Activated CD4-positive, alpha-beta T cell treated with anti-CD3 and anti-CD28 coated beads for 1 hour (primary cell): ENCODE data around the gene HERC3.

ENCODE experiments used
- DNase-seq: peaks from one replicate; pipeline ENCODE4 v3.0.0-alpha.2; 2020

Gene HERC3

DNA sequence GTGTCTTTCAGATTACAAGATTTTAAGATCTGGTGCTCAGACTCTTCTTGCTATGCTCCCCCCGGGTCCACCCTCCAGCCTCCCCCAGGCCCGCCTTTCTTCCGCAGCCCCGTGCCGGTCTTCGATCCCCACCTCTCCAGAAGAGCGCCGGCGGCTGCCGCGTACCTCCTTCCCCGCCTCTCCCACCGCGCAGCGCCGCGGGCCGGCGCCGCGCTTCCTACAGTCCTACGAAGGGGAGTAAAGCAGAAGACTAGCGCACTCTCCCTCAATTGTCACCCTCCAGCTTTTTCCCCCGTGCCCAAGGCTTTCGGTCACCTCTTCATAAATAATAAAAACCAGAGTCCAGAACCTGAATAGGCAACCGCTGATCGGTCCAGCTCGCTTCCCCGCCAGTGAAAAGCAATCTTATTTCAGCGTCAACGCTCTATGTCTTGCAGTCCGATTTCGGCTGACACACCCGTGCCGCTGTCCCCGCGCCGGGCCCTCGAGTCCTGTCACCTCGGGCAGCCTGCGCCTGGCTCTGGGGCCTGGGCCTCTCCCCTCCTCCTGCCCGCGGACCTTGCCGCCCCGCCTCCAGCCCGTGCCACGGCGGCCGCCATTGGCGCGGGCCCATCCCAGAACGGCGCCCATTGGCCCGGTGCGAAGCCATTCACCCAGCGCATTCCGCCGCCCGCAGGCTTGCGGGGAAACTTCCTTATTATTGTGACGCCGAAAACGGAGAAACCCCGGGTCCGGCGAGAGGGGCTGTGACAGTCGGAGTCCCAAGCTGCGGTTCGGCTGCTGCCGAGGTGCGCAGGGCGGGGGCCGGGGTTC is at the start of gene HERC3:
Gene HERC3, plus strand, starts transcription at position 694 of the 813 bp plus-strand sequence. CDS start 13,344 bp downstream, outside the sequence.
- DNase-seq = peak; percentile 81

DNA sequence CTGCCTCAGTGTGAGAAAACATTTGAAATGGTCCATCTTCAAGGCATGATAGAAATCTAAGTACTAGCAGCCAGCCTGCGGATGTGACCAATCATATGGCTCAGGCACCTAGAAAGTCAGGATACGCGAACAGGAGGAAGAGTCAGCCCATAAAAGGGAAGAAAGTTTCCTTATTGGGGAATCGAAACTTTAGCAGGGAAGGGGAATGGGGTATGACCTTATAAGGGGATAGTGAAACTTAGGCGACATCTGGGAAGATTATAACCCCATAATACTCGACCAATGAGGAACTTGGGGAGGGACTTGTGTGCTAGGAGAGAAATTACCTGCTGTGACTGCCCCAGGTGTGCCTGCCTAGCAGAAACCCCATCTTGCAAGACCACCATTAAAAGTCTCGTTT is 42.5 kb upstream of the HERC3 start:
- no peak for DNase-seq

DNA sequence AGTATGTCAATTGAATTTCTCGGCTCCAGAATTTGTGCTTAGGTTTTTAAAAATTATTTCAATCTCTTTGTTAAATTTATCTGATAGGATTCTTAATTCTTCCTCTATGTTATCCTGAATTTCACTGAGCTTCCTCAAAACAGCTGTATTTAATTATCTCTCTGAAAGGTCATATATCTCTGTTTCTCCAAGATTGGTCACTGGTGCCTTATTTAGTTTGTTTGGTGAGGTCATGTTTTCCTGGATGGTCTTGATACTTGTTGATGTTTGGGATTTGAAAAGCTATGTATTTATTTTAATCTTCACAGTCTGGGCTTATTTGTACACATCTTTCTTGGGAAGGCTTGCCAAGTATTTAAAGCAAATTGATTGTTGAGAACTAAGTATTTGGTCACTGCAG is 24.7 kb upstream of the HERC3 start:
- DNase-seq = no peak

DNA sequence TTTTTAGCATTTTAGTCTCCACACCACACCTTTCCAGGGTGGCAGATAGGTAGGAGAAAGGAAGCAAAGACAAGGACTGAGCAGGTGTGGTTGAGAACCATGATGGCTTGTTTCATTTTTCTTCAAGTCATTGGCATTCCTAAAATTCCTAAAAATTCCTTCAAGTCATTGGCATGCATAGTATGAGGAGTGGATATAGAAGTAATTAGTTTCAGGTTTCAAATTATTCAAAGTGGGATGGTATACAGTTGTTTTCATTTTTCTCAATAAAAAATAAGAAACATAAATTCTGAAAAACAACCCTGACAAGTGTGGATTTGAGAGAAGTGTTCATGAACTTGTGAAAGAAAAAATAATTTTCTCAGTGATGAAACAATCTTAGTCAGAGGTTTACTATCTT is 22.3 kb upstream of the HERC3 start:
- no peak for DNase-seq

DNA sequence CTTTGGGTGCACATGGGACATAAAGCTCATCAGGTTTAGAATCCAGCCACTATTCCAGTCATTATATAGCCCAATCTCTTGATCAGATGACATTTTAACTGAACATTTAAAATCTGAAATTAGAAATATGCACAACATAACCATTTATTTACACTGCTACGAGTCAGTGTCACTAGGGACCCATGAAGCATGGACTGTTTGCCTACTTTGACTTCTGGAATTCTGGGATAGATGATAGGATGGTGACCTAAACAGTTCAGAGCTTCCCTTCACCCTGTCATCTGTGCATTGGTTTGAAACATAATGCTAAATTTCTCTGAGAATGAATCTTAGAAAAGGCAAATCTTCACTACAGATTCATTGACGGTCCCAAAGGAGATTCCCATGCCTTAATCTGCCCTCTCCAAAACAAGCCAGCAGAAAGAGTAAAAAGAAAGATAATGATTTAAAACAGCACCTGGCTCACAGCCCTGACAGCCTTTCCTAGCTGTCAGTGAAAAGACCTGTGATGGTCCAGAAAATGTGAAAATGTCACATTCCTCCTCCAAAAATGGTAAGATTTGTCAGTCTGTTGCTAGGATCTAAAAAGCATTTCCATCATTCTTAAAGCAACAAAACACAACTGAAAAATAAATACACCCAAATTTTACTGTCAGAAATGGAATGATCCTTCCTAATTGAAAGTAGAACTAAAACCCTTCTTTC is 18.9 kb upstream of the HERC3 start:
- DNase-seq = no peak

DNA sequence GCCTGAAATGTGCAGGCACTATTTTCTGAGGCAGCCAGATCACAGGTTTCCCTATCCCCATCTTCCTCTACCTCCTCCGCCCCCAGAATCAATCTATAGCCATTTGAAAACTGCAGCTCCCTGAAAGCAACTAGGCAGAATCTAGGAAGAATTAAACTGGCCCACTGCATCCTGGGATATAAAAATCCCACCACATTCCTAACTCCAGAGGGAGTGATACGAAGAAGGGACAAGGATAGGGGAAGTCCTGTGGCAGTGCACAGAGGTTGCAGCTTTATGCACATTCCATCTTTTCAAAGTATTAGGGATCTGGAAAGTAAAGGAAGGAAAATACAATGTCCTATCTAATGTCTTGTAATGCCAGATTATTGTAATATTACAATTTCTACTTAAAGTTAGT is 18.3 kb upstream of the HERC3 start:
- DNase-seq = no peak

DNA sequence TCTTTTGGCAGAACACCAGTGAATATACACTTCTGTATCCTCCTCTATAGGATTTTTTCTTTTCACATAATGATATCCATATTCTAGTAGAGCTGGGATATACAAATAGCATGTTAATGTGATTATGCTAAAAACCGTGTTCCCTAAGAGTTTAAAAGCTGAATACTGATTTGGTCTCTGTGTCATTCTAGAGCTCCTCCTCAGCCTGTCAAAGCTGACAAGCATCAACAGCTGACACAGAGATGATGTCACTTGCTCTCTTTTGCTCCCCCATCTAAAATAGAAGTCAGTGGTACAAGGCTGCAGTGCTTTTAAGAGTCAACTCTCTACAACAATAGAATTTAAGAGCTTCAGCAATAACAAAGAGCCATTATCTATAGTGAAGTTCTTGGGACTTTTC is 17.1 kb upstream of the HERC3 start:
- no peak for DNase-seq

DNA sequence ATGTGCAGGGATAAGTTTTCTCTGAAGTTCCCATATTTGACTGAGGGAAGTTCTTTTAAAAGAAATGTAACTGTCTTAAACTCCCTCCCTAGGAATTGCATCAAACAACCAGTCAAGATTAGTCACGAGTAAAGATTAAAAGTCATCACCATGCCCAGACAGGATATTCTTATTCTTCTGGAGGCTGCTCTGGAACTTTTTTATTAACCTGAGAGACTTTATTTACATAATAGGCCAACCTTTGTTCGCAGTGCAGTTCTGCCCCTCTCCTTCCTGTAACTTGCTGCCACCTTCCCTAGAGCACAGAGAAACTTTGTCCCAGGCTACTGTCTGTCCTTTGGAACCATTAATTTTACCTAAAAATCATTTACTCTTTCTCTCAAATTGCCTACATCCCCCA is 9.8 kb upstream of the HERC3 start:
- DNase-seq = no peak

DNA sequence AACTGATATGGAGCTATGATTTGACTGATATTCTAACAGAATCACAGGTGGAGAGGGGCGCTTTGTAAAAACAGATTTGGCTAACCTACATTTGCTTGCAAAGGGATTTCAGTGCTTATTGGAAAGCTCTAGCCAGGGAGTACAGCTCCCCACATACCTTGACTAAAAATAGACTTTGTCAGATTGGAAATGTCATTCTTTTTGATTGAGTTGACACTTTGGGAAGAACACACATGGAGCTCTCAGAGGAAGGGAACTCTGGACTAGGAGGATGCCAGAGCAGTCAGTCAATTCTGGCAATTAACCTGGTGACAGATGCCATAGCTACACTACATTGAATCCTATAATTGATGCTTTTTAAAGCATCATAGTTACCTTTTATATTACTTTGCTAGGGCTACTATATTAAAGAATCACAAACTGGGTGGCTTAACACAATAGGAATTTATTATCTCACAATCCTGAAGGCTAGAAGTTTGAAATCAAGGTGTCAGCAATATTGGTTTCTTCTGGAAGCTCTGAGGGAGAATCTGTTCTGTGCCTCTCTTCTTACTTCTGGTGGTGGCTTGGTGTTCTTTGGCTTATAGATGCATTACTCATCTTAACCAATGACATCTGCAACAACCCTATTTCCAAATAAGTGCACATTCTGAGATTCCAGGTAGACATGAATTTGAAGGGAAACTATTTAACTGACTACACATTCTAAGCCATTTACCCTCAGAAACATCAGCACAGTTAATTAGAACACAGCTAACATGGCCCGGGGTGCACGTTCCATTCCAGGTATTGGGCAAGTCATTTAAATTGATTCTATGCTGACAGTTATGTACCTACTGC is 8.4 kb upstream of the HERC3 start:
- no peak for DNase-seq

DNA sequence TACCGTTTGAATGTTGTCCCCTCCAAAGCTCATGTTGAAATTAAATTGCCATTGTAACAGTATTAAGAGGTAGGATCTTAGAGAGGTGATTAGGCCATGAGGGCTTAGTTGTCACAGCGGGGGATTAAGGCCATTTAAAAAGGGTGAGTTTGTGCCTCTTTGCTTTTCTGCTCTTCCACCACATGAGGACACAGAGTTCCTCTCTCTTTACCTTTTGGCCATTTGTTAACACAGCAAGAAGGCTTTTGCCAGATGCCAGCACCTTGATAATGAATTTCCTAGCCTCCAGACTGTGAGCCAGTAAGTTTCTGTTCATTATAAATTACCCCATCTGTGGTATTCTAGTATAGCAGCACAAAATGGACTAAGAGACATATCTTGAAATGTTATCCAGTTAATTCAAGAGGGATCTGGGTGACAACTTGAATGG is 7.8 kb upstream of the HERC3 start:
- DNase-seq = no peak

DNA sequence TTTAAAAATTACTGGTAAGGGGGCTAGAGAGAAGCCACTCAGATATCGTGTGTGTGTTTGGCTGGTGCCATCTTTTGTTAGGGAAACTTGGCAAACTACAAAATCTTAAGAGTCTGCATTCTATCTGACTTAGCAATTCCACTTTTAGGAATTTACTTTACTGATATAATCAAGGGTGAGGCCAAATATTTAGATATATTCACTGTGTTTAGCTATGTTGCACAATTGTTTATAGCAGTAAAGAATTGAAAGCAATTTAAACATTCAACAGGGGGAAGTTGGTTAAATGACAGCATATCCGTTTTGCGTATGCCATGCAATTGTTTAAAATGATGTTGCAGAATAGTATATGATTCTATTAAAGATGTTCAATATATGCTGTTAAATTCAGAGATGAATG is 6.4 kb upstream of the HERC3 start:
- no peak for DNase-seq

DNA sequence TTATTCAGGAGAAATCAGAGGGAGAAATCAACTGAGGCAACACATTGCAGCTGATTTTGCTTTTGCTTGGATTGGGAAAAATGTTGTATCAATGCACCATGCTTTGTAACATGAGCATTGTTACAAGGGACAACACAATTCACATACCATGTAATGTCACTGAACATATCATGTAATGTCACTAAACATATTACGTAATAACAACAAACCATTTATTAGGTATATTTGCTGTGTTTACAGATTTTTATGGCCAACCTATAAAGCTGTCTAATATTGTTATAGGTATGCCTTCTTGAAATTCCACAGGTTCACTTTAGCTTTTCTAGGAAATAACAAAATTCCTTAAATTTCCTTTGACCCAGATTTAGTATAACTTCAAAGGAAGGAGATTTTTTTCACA is 5.0 kb upstream of the HERC3 start:
- DNase-seq = no peak

DNA sequence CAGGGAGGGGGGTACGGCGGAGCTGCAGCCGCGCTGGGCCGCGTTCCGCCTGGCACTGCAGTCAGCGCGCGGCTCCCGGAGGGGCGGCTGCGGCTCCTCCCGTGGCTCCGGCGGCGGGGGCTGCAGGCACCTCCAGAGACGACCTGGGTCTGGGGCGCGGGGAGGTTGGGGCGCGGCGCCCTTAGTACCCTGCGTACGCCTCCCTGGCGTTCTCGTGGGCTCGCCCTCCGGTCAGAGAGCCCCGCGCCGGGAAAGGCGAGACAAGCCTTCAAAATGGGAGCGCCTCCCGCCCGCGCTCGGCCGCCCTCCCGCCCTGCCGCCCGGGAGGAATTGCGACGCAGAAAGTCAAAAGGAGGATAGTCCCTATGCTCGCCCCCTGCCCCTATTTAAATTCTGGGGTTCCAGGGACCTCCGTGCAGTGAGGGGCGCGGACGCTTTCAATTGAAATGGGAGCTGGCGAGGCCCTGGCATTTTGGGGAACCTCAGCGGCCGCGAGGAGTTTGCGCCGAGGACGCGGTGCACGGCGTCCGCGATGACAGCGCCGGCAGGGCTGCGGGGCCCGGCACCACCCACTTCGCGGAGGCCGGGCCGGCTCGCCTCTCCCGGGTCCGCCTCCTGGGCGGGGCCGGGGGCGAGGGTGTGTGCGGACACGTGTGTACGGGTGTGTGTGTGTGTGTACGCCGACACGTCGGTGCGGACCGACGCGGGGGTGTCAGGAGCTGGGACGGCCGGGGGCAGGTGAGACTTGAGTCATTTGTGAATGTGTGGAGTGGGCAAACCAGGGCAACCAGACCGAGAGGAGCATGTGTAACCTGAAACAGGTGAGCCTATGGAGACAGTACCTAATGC is 544 bp downstream of the HERC3 start:
- DNase-seq = peak; percentile 73

DNA sequence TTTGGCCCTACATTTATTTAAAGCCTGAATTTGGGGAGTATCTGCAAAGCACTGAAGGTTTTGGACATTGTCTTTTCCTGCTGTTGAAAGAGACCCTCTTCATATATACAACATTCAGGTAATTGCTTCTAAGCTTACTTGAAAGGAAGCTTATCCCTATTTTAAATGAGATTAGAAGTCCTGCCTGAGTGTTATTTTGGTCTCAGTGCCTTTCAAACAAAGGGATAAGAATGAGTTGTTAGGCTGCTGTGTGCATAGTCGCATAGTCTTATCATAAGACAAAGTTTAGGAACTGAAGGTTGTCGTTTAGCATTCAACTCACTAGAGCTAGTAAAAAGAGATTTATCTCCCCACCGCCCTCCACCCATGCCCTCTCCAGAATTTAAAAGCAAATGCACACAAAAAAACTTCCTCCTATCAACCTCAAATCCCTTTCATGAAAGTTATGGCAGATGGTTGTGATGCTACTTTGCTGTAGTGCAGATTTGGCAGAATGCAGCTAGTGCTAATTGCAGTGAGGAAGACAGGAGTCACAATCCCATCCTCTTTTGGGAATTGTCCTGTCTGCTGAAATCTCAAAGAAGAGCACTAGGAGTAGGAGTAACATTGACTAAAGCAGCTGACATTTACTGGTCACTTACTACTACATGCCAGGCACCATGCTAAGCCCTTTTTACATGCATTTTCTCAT is 5.8 kb downstream of the HERC3 start:
- no peak for DNase-seq

DNA sequence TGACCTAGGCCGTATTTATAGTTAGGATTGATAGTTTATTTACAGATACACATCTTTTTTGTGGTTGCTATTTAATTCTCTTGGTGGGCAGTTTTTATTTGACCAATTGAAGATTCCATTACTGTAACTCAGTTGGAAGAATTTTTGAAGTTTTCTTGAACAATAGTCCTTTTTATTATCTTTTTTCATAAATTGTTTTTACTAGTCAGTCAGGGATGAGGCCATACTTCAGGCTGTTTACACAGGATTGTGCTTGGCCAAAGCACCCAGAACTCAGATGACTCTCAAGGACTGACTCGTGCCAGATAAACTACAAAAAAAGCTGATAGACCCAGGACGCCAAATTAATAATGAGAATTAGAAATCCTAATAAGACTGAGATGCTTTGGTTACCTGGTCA is 7.0 kb downstream of the HERC3 start:
- no peak for DNase-seq

DNA sequence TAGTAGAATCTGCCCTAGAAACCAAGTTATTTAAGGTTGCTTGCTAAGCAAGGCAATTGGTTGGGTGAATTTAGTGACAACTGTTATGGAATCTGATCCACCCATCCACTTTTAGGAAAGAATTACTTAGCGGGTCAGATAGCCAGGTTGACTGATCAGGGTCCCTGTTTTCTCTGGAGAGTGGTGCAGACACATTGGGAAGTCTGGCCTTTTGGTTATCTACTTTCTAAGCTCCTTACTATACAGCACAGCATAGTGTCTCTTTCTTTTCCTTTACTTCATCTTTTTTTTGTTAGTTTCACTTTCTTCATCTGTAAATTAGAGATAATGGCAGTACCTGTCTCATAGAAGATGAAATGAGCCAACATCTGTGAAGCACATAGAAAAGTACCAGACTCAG is 7.4 kb downstream of the HERC3 start:
- DNase-seq = no peak

DNA sequence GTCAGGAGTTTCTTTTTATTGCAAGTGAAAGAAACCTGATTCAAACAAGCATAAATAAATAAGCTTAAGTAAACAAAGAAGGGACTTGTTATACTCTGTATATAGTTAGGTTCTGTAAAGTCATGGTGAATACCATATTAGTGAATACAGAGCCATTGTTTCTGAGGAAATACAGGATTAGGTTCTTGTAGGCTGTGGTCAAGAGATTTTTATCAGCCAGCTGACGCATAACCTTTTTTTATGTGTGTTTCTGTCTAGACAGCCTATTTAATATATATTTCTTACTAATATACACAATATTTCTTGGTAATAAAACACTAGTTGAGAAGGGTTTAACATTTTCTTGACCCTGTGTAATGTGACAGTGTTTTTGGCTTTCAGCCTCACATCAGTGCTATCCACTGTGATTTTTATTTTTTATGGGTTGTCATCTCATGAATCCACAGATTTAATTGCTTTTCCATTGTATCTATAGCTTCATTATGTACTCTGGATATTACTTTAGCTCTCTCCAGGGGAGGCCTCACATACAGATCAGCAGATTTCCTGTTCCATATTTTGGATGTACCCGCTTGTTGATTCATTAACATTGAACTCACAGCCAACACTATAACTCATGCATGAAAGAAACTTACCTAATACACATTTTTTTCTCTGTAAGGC is 8.0 kb downstream of the HERC3 start:
- no peak for DNase-seq

DNA sequence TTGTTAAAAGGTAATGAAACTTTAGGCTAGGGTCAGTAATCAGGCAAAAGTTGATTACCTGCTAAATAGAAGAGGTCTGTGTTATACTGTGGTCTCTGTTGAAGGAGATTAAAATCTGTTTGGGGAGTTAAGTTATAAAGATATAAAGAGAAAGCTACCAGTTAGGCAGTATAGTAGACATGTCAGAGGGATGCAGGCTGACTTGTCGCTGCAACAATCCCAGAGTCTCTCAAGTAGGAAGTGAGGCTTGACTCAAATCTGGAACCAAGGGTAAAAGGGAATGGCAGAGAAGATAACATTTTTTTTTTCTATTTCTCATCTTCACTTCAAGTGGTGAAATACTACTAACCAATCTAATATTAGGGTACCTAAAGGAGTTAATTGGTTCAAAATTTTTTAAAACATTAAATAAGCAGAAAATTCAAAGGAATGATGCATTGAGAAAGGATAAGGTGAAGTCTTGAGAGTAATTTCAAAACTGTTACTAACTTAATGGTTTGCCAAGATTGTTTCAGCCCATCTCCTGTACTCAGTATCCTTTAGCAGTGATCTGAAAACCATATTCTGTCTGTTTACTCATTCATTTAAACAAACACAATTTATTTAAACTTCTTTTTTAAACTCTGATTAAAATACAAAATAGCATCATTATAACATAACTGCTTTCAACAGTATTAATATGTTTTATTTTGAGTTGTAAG is 12.8 kb downstream of the HERC3 start:
- no peak for DNase-seq

DNA sequence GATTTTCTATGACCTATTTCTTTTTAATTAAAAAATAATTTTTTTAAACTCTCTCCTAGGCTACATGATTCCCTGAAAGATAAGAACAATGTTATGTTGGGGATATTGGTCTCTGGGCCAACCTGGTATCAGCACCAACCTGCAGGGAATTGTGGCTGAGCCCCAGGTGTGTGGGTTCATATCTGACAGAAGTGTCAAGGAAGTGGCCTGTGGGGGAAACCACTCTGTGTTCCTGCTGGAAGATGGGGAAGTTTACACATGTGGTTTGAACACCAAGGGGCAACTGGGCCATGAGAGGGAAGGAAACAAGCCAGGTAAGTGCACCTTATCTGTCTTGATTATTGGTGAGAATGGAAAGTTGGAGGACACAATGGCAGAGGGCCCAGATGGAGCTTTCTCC is 13.5 kb downstream of the HERC3 start:
- no peak for DNase-seq

DNA sequence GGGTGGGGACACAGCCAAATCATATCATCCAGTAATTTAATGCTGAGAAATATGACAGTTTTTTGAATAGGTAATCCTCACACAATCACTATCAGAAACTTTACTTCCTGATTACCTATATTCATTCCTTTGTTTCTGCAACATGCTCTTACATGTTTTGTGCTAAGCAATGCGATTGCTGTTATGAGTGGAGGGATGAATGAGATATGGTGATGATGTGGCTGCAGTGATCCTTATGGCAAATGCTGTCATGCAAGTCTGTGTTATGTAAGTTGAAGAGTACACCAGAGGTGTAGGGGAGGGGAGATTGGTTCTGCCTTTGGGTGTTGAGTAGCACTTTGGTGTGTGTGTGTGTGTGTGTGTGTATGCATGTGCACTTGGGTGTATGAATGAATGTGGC is 14.6 kb downstream of the HERC3 start:
- no peak for DNase-seq

DNA sequence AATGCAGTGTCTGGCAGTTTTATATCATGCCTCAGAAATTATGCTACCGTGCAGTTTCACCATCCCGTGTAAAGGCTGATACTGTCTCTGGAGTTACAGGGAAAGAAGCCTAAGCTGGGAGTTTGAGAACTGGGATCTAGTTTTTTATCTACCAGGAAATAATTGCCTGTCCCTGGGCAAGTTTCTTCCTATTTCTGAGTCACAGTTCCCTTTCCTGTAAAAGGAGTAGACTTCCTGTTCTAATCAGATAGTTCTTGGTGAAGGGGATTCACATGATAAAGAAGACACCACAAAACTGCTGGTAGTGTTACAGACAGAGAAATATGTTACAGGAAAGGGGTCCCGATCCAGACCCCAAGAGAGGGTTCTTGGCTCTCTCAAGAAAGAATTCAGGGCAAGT is 17.1 kb downstream of the HERC3 start:
- DNase-seq = no peak
